DMS114 treated with DMSO at 0.1 percent for 48 hours (cell line): ENCODE data around the gene CYBC1.

Source experiments
- DNase-seq: peaks from one replicate; lab custom pipeline; 2025; ENCODE audit not compliant: unreplicated experiment; lab: John Stamatoyannopoulos, UW

Gene CYBC1

GRCh38 chr17:82450357-82451106 is at the start of gene CYBC1:
Gene CYBC1 (minus strand): TSS chr17:82450752. CDS start chr17:82449254, 1,498 bp downstream.
- peak; percentile 75 for DNase-seq

- peak; percentile 26 for DNase-seq
These were observed 47.2 kb upstream of the CYBC1 start for GRCh38 chr17:82497483-82498405.

- peak; percentile 76 for DNase-seq
These were observed 46.2 kb upstream of the CYBC1 start for GRCh38 chr17:82496529-82497434.

GRCh38 chr17:82495844-82496528 is 45.4 kb upstream of the CYBC1 start:
- DNase-seq: no peak

- peak; percentile 87 for DNase-seq
These were observed 43.9 kb upstream of the CYBC1 start for GRCh38 chr17:82494236-82495055.

GRCh38 chr17:82493226-82493781 is 42.8 kb upstream of the CYBC1 start:
- DNase-seq: no peak

- DNase-seq: no peak
These were observed 42.2 kb upstream of the CYBC1 start for GRCh38 chr17:82492643-82493225.

- DNase-seq: no peak
These were observed 41.0 kb upstream of the CYBC1 start for GRCh38 chr17:82491533-82491932.

- no peak for DNase-seq
These were observed 40.6 kb upstream of the CYBC1 start for GRCh38 chr17:82491196-82491530.

- no peak for DNase-seq
These were observed 40.1 kb upstream of the CYBC1 start for GRCh38 chr17:82490512-82491195.

- DNase-seq: no peak
These were observed 39.4 kb upstream of the CYBC1 start for GRCh38 chr17:82489851-82490511.

GRCh38 chr17:82489117-82489516 is 38.6 kb upstream of the CYBC1 start:
- no peak for DNase-seq

GRCh38 chr17:82487910-82488309 is 37.4 kb upstream of the CYBC1 start:
- no peak for DNase-seq

- no peak for DNase-seq
These were observed 35.9 kb upstream of the CYBC1 start for GRCh38 chr17:82486231-82487094.

GRCh38 chr17:82483836-82484235 is 33.3 kb upstream of the CYBC1 start:
- DNase-seq: no peak

- no peak for DNase-seq
These were observed 32.7 kb upstream of the CYBC1 start for GRCh38 chr17:82483204-82483660.

GRCh38 chr17:82480318-82480717 is 29.8 kb upstream of the CYBC1 start:
- no peak for DNase-seq
